ENCODE measurements around the gene CXCL16. TPM values are rescaled to one million over a fixed set of nuclear protein-coding genes. Genes with fewer than 3 reads are reported as not detected.
"Not testable (repeated sequence)": the region's sequence is repeated elsewhere in the genome, so short reads cannot be mapped to it uniquely, and the experiment has no call there.

Gene CXCL16
- total RNA-seq, 1 donor from 2014 or later: 3.6 TPM

GRCh38 chr17:4708436-4708835 lies 31.3 kb downstream of the CXCL16 start:
- intact Hi-C loops (cut with DNase I): no loop called here
- DNase-seq (ENCODE audit: low spot score): no peak

DNA sequence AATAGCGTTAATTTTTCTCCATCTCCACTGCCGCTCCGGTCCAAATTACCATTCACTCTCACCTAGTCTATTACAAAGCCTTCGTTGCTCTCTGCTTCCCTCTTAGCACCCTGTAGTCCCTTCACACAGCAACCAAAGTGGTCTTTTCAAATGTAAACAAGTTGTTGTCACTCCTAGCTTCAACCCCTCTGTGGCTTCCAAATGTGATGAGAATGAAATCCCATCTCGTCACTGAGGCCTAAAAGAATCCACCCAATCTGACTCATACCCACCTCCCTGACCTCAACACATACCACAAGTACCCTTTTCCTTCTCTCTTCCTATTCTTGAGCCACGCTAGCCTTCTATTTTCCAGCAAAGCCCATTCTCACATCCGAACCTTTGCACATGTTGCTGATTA lies 33.6 kb downstream of the CXCL16 start:
- no peak for DNase-seq (ENCODE audit: low spot score)
- intact Hi-C loops (cut with DNase I): no loop called here

DNA sequence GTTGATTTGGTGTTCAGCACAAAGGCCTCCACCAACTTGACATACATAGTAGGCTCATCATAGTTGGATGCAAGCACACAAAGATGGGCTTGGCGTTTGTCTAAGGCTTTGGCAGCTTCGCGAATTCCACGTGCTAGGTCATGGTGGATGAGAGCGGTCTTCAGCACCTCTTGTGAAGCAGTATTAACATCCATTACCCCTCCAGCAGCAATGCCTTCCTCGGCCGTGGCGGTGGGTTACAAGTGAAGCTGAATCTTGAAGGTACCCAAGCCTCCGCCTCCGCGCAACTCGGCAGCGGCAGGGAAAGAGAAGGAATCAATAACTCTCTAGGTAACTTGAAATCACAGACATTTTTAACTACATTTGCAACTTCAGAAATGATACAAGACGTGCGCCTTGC lies 34.7 kb downstream of the CXCL16 start:
- intact Hi-C loops (cut with DNase I): no loop called here
- DNase-seq (ENCODE audit: low spot score): no peak

GRCh38 chr17:4704574-4704907 lies 35.2 kb downstream of the CXCL16 start:
- DNase-seq (ENCODE audit: low spot score); intact Hi-C loops (cut with DNase I): not testable (repeated sequence)

DNA sequence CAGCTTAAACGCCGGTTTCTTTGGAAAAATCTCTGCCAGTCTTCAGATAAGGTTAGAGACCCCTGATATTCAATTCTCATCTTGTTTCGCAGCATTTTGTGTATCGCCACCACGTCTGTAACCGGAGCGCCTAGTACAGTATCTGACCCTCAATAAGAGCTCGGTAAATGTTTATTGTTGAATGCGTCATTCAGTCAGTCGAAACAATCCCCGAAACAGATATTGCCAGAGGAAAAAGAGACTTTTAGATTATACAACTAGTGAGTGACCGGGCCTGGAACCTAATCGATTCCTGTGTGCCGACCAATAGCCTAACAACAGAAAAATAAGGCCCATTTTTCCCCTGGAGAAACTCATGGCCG lies 36.4 kb downstream of the CXCL16 start:
- intact Hi-C loops (cut with DNase I): no loop called here
- DNase-seq (ENCODE audit: low spot score): no peak

- intact Hi-C loops (cut with DNase I): no loop called here
- DNase-seq (ENCODE audit: low spot score): no peak
Measured at GRCh38 chr17:4701116-4701515, 38.6 kb downstream of the CXCL16 start.

DNA sequence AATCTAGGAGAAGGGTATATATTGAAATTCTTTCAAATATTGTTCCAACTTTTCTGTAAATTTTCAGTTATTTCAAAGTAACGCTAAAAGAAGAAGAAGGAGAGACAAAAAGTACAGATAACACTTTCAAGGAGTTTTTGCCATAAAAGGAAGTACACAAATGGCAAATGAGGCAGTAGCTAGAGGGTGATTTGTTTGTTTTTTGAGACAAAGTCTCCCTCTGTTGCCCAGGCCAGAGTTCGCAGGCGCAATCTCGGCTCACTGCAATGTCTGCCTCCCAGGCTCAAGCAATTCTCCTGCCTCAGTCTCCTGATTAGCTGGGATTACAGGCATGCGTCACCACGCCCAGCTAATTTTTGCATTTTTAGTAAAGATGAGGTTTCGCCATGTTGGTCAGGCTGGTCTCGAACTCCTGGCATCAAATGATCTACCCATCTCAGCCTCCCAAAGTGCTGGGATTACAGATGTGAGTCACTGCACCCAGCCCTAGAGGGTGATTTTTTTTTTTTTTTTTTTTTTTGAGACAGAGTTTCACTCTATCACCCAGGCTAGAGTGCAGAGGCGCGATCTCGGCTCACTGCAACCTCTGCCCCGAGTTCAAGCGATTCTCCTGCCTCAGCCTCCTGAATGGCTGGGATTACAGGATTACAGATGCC lies 40.2 kb downstream of the CXCL16 start:
- intact Hi-C loops (cut with DNase I); DNase-seq (ENCODE audit: low spot score): not testable (repeated sequence)

DNA sequence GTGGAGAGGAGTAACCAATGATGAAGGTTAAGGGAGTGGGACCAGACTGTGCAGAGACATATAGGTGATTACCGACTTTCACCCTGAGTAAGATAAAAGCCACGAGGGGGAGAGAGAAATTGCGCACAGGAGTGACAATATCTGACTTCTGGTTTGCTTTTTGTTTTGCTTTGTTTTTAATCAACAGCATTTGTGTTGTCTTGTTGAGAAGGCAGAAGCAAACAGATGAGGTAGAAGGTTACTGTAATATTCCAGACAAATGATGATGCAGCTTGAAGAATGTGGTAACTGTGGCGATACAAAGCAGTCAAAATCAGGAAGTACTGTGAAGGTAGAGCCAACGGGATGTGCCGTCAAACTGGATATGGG lies 43.3 kb downstream of the CXCL16 start:
- intact Hi-C loops (cut with DNase I): no loop called here

GRCh38 chr17:4693416-4693815 lies 46.3 kb downstream of the CXCL16 start:
- intact Hi-C loops (cut with DNase I): no loop called here
- DNase-seq (ENCODE audit: low spot score): peak; percentile 1

More for the DNA sequence above, 43.3 kb downstream of the CXCL16 start:
- no peak for DNase-seq (ENCODE audit: low spot score)

DNA sequence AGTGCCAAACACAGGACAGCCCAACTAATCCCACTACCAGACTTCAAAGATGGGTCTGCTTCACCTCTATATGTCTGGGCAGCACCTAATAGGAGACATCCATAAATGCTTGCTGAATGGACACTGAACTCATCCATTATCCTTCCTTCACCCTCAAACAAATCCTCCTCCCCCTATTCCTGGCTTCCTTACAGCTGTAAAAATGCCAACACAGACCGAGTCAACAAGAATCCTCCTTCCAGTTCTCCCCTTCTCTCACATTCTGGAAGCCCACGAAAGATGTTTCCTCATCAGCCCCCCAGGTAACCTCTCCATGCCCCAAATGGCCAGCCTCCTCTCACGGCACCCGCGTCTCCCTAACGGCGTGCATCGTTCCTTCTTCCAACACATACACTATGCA lies 48.0 kb downstream of the CXCL16 start:
- no peak for DNase-seq (ENCODE audit: low spot score)
- intact Hi-C loops (cut with DNase I): no loop called here

GRCh38 chr17:4690745-4691144 lies 49.0 kb downstream of the CXCL16 start:
- intact Hi-C loops (cut with DNase I): no loop called here
- no peak for DNase-seq (ENCODE audit: low spot score)

GRCh38 chr17:4689872-4690271 lies 49.9 kb downstream of the CXCL16 start:
- DNase-seq (ENCODE audit: low spot score); intact Hi-C loops (cut with DNase I): not testable (repeated sequence)

- DNase-seq (ENCODE audit: low spot score); intact Hi-C loops (cut with DNase I): not testable (repeated sequence)
Measured at GRCh38 chr17:4683739-4684138, 56.0 kb downstream of the CXCL16 start.

Other genes starting within 250 kb of the CXCL16 start
- 10.3 TPM for gene SPNS2, start 241.0 kb downstream of the CXCL16 start, total RNA-seq
- gene MYBBP1A, start 184.5 kb downstream of the CXCL16 start, total RNA-seq: 26.1 TPM
- gene GGT6, start 179.4 kb downstream of the CXCL16 start, total RNA-seq: not detected
- gene SMTNL2, start 155.4 kb downstream of the CXCL16 start, total RNA-seq: 8.1 TPM
- 0.35 TPM for gene ALOX15, start 98.2 kb downstream of the CXCL16 start, total RNA-seq
- gene PELP1, start 35.8 kb downstream of the CXCL16 start, total RNA-seq: 36.4 TPM
- gene ARRB2, start 29.3 kb downstream of the CXCL16 start, total RNA-seq: 20.8 TPM
- 19.9 TPM for gene MED11, start 8.5 kb downstream of the CXCL16 start, total RNA-seq
- gene ZMYND15, start 95 bp downstream of the CXCL16 start, total RNA-seq: 0.40 TPM
- not detected for gene TM4SF5, start 32.0 kb upstream of the CXCL16 start, total RNA-seq
- 0.97 TPM for gene VMO1, start 46.4 kb upstream of the CXCL16 start, total RNA-seq
- gene GLTPD2, start 49.0 kb upstream of the CXCL16 start, total RNA-seq: not detected
- gene PSMB6, start 56.2 kb upstream of the CXCL16 start, total RNA-seq: 147 TPM
- 9.5 TPM for gene PLD2, start 67.2 kb upstream of the CXCL16 start, total RNA-seq
- 44.0 TPM for gene MINK1, start 93.4 kb upstream of the CXCL16 start, total RNA-seq
- 0.46 TPM for gene C17orf107, start 159.6 kb upstream of the CXCL16 start, total RNA-seq
- gene CHRNE, start 163.2 kb upstream of the CXCL16 start, total RNA-seq: 5.5 TPM
- gene GP1BA, start 192.3 kb upstream of the CXCL16 start, total RNA-seq: not detected
- gene SLC25A11, start 200.1 kb upstream of the CXCL16 start, total RNA-seq: 176 TPM
- 84.7 TPM for gene RNF167, start 200.3 kb upstream of the CXCL16 start, total RNA-seq
- gene PFN1, start 208.6 kb upstream of the CXCL16 start, total RNA-seq: 204 TPM
- 382 TPM for gene ENO3, start 211.2 kb upstream of the CXCL16 start, total RNA-seq
- gene SPAG7, start 227.9 kb upstream of the CXCL16 start, total RNA-seq: 104 TPM
- gene CAMTA2, start 247.7 kb upstream of the CXCL16 start, total RNA-seq: 38.9 TPM

Measured in cardiac septum (tissue), 1 donor.